HG03460 (cell line): ENCODE measurements around the gene ZNF780B.
A peak's percentile ranks its signal among the peaks of the same experiment; 100 is the strongest.

Source experiments
- ATAC-seq: cut with Tn5 transposase; IDR thresholded peaks from one replicate; pipeline ENCODE4 v1.9.1; 2021; ENCODE audit not compliant: unreplicated experiment

Gene ZNF780B

GRCh38 chr19:40055832-40056504, at the start of gene ZNF780B:
Gene ZNF780B, minus strand, starts transcription at chr19:40056231. Its CDS starts 5,899 bp downstream, at chr19:40050332.
- peak; percentile 82 for ATAC-seq

DNA sequence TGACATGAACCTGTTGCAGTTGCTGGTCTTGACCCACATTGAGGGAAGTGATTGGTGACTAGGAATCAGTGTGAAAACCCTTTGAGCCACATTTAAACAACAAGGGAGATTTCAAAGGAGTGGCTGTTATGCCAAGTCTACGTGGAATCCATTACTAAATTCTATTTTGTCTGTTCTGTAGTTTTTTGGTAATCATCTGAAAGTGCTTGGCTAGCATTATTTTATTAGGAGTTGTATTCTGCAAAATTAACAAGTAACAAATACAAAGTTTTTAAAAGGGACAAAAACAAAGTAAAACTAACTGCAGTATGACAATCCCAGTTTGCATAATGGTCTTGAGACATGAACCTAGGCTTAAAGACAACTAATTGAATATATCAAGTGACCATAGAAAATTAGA, 48.7 kb upstream of the ZNF780B start:
- no peak for ATAC-seq

GRCh38 chr19:40103600-40103999, 47.6 kb upstream of the ZNF780B start:
- ATAC-seq: no peak

- no peak for ATAC-seq
Measured at GRCh38 chr19:40101813-40102212, 45.8 kb upstream of the ZNF780B start.

DNA sequence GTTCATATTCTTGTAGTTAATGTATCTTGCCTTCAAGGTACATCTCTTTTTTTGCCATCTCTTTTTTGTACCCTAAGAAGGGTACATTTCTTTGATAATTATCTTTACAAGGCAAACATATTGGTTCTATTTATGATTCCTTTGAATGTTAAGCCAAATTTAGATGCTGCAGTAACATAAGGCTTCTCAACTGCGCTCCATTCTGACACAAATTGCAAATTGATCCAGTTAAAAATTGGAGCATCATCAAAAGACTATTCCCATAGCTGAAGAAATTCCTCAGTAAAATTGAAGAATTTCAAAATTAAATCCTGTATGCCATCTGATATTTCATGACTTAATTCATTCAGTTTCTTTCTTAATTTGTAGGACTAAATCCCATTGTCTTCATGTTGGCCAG, 37.4 kb upstream of the ZNF780B start:
- ATAC-seq: no peak

- no peak for ATAC-seq
Measured at GRCh38 chr19:40091205-40092129, 35.4 kb upstream of the ZNF780B start.

GRCh38 chr19:40090241-40091204, 34.5 kb upstream of the ZNF780B start, which contains the start of gene ZNF780A:
Gene ZNF780A, minus strand, starts transcription at chr19:40090943. Its CDS starts 6,190 bp downstream, at chr19:40084753.
- ATAC-seq: peak; percentile 82

GRCh38 chr19:40089462-40089861, 33.4 kb upstream of the ZNF780B start:
- ATAC-seq: no peak

DNA sequence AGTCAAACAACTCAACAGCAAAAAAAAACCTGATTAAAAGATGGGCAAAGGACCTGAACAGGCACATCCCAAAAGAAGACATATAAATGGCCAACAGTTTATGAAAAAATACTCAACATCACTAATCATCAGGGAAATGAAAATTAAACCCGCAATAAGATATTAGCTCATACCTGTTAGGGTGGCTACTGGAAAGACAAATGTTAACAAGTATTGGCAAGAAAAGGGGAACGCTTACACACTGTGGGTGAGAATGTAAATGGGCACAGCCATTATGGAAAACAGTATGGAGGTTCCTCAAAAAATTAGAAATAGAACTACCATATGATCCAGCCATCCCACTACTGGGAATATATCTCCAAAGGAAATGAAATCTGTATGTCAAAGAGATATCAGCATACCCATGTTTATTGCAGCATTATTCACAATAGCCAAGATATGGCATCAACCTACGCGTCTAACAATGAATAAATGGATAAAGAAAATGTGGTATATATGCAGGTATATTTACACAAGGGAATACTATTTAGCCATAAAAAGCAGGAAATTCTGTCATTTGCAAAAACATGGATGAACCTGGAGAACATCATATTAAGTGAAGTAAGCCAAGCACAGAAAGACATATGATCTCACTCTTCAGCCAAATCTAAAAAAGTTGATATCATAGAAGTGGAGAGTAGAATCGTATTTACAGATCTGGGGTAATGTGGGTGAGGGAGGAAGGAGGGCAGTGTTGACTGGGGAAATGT, 32.4 kb upstream of the ZNF780B start:
- ATAC-seq: no peak

DNA sequence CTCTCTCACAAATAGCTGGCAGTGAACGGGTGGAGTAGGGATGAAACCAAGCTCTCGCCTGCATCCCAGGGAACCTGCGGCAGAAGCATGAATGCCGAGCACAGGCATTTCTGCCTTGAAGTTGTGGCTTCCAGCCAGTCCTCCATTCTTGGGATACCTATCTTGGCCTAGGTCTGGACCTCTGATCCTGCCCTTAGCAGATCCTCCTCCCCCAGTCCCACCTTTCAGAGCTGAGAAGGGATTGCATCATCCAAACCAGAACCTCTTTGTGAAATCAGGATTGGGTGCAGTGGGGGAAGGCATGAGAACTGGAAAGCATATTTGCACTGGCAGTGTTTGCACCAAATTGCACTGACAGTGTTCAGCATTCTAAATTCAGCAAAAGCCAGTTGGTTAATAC, 28.9 kb upstream of the ZNF780B start:
- no peak for ATAC-seq

DNA sequence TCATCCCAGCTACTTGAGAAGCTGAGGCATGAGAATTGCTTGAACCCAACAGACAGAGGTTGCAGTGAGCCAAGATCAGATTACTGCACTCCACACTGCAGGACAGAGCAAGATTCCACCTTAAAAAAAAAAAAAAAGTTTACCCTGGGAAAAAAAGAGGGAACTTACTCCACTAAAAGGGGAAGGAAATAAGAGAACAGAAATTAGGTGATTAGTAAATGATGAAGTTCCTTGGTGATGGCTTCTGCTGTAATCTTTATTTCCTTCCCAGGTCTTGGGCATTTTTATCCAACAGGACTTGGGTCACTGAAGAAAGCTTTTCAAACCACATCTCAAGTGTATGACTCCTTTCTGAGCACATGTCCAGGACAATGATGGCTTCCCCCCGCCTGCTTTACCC, 25.4 kb upstream of the ZNF780B start:
- no peak for ATAC-seq

DNA sequence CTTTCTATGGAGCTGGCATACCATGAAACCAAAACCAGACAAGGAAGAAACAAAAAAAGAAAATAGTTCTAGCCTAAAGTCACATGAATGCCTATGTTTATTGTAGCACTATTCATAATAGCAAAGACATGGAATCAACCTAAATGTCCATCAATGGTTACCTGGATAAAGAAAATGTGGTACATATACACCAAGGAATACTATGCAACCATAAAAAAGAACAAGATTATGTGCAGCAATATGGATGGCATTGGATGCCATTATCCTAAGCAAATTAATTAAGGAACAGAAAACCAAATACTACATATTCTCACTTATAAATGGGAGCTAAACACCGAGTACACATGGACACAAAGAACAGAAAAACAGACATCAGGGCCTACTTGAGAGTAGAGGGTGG, 24.3 kb upstream of the ZNF780B start:
- no peak for ATAC-seq

- ATAC-seq: no peak
Measured at GRCh38 chr19:40078377-40078776, 22.3 kb upstream of the ZNF780B start.

- no peak for ATAC-seq
Measured at GRCh38 chr19:40070058-40070457, 14.0 kb upstream of the ZNF780B start.

DNA sequence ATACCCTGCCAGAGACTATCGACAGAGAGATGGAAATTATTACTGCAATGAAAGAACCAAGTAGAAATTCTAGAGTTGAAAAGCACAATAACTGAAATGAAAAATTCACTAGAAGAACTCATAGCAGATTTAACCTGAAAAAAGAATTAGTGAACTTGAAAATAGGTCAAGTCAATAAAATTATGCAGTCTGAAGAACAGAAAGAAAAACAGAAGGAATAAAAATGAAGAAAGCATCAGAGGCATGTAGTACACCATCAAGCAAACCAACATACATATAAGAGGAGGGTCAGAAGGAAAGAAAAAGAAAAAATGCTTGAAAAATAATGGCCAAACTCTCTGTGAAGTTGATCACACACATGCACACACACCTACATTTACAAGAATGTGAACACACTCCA, 3.6 kb upstream of the ZNF780B start:
- no peak for ATAC-seq

DNA sequence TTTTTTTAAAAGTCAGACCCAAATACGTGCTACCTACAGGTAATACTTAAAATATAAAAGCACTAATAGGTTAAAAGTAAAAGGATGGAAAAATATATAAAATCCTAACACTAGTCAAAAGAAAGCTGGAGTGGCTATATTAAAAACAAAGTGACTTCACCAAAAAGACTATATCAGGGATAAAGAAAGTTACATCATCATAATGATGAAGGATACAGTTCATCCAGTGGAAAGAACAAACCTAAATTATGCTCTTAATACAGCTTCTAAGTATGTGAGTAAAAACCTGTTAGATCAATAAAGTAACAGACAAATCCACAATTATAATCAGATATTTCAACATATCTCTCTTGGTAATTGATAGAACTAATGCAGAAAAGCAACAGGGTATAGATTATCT, 1.1 kb upstream of the ZNF780B start:
- no peak for ATAC-seq

DNA sequence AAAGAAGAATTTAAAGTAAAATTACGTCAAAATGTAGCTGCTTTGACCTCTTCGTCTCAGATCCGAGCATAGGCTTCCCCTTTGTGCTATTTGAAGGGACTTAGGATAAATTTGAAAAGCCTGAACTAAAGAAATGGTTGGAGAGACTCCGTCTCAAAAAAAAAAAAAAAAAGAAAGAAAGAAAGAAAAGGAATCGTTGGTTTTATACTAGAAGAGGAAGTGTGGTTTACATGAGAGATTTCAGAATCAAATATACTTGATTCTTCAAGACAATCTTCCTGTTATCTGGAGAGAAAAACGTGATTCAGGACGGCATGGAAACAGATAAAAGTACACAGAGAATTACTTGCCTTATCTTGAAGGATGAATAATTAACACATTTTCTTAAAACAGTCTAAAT, 474 bp upstream of the ZNF780B start:
- ATAC-seq: no peak

- ATAC-seq: no peak
Measured at GRCh38 chr19:40055049-40055448, 982 bp downstream of the ZNF780B start.

- no peak for ATAC-seq
Measured at GRCh38 chr19:40054632-40055031, 1.4 kb downstream of the ZNF780B start.

DNA sequence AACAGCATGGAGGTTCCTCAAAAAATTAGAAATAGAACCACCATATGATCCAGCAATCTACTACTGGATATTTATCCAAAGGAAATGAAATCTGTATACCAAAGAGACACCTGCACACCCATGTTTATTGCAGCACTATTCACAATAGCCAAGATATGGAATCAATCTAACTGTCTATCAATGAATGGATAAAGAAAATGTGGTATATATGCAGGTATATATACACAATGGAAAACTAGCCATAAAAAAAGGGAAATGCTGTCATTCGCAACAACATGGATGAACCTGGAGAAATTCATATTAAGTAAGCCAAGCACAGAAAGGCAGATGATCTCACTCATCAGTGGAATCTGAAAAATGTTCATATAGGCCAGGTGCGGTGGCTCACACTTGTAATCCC, 2.5 kb downstream of the ZNF780B start:
- ATAC-seq: no peak
